ENCODE data around the gene MAFB. TPM values are rescaled to one million over a fixed set of nuclear protein-coding genes. Genes with fewer than 3 reads are reported as not detected.

The MAFB gene
- total RNA-seq, 4 donors from 2014 or later, result 36.2 to 61.7 (median 39.6) TPM

DNA sequence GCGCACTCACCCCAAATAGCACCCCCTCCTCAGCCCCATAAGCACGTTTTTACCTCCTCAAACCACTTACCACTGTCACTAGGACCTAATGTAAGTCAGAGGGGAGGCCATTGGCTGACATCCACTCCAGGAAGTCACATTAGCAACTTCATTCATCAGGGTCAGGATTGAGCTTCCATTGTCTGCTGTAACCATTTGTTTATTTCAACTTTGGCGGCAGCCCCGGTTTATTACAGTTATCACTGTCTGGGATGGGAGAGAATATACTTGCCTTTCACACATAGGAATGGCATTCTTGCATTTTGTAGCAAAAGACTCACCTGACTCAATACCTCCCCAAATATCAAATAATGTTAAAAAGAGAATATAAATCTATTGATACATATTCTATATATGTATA is 38.3 kb downstream of the MAFB start:
- no peak for TF ChIP-seq POLR2A (IDR thresholded peaks at IDR 0.05)
- TF ChIP-seq, protein P1, sequence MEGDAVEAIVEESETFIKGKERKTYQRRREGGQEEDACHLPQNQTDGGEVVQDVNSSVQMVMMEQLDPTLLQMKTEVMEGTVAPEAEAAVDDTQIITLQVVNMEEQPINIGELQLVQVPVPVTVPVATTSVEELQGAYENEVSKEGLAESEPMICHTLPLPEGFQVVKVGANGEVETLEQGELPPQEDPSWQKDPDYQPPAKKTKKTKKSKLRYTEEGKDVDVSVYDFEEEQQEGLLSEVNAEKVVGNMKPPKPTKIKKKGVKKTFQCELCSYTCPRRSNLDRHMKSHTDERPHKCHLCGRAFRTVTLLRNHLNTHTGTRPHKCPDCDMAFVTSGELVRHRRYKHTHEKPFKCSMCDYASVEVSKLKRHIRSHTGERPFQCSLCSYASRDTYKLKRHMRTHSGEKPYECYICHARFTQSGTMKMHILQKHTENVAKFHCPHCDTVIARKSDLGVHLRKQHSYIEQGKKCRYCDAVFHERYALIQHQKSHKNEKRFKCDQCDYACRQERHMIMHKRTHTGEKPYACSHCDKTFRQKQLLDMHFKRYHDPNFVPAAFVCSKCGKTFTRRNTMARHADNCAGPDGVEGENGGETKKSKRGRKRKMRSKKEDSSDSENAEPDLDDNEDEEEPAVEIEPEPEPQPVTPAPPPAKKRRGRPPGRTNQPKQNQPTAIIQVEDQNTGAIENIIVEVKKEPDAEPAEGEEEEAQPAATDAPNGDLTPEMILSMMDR (IDR thresholded peaks at IDR 0.05), result no peak
- Histone ChIP-seq H3K36me3 (no peaks in the 10 kb centered on the region), H3K4me1 (peaks cover 0 to 7% (median 6%) of the 10 kb centered on the region in 3 donors), H3K27me3 (peaks cover 0 to 13% (median 0%) of the 10 kb centered on the region in 4 donors), H3K27ac (no peak overlapping the region), H3K9me3 (no peaks in the 10 kb centered on the region), H3K4me3 (no peak overlapping the region)
- no peak for DNase-seq
- 59 to 74% methylated on average over 4 of the region's 4 CpGs for WGBS, 2 donors
- intact Hi-C loops (cut with DNase I), result no loop called here

DNA sequence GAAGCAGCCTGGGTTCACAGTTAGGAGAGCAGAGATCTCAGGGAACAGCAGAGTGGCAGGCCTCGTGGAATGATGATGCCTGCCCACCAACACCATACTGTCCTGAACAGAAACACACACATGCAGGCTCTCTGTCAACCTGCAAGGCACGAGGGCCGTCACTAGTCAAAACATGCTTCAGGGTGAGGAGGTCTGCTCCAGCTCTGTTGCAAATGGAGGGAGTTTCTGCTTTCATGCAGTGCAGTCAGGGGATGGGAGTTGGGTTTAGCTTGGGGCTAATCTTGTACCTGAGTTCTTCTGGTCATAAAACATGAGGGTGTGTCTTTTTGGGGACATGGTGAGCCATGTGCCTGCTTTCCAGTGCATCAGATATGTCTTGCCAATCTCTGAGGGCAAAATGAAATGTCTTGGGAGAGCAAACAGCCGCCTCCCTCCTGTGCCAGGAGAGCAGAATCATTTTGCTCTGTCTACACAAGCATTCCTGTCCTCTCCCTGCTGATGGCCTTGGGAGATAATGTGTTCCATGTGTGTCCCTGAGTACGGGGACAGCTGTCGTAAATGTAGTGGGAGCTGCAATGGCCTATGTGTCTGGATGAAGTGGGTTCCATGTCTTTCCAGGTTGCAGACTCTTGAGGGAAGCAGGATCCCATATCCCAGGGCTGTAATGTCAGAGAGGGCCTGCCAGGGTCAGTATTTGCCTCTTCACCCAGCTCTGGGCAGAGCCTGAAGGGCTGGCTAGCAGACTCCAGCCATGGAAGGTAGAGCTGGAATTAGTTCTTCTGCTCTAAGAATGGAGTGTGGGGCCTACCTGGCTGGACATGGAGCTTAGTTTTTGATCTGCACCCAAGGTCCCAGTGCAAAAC is 40.6 kb downstream of the MAFB start:
- H3K4me1 ChIP-seq, result peaks cover 0 to 11% (median 6%) of the 10 kb centered on the region in 3 donors
- no peak for DNase-seq
- no peak overlapping the region for H3K4me3 ChIP-seq
- no peaks in the 10 kb centered on the region for H3K9me3 ChIP-seq
- H3K36me3 ChIP-seq, result no peaks in the 10 kb centered on the region
- no peak overlapping the region for H3K27ac ChIP-seq
- WGBS, 2 donors, result 44 to 71% methylated on average over 4 to 5 of the region's 6 CpGs
- intact Hi-C loops (cut with DNase I), result no loop called here
- TF ChIP-seq POLR2A (IDR thresholded peaks at IDR 0.05), result no peak
- TF ChIP-seq, protein P1 (IDR thresholded peaks at IDR 0.05), result no peak
- H3K27me3 ChIP-seq, result peaks cover 0 to 13% (median 0%) of the 10 kb centered on the region in 4 donors

DNA sequence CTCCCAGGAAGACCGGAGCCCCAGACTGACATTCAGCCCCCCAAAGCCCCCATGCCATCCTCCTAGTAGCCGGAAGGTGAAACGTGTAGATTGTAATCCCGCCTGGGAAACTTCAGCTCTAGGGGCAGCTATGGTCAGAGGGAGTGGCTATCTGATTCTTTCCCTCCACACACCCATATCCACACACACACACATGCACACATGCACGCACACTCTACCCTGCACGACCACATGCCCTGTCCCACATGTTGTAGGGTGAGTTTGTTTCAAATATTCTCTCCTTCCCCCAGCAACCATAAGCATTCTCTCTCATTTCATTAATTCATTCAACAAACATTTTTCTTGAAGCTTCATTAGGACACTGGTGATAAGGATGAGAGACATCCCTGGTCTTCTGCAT is 42.2 kb downstream of the MAFB start:
- intact Hi-C loops (cut with DNase I), result no loop called here
- Histone ChIP-seq H3K27me3 (peaks cover 0 to 13% (median 0%) of the 10 kb centered on the region in 4 donors), H3K4me1 (peaks cover 0 to 11% (median 6%) of the 10 kb centered on the region in 3 donors), H3K27ac (no peak overlapping the region), H3K9me3 (no peaks in the 10 kb centered on the region), H3K36me3 (no peaks in the 10 kb centered on the region), H3K4me3 (no peak overlapping the region)
- DNase-seq, result no peak
- TF ChIP-seq, protein P1 (IDR thresholded peaks at IDR 0.05), result no peak
- TF ChIP-seq POLR2A (IDR thresholded peaks at IDR 0.05), result no peak
- WGBS, 2 donors, result 56 to 68% methylated on average over 5 to 6 of the region's 6 CpGs

DNA sequence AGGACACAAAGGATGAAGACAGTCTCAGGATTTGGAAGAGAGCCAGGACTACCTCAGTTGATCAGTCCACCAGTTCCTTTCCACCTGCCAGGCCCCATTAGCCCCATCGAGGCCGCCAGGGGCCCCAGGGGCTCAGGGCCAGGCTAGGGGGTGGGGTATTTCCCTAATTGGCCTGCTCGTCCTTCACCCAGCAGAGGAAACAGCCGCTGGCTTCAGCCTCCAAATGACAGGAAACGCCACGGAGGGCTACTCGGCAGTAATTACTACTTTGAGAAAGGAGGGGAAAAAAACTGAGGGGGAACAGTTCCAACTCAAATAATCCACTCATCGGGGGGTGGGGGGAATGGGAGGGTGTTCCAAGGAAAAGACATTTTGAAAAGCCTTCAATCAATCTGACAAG is 42.7 kb downstream of the MAFB start:
- Histone ChIP-seq H3K9me3 (no peaks in the 10 kb centered on the region), H3K4me3 (no peak overlapping the region), H3K27ac (no peak overlapping the region), H3K27me3 (peaks cover 0 to 13% (median 0%) of the 10 kb centered on the region in 4 donors), H3K36me3 (no peaks in the 10 kb centered on the region), H3K4me1 (peaks cover 0 to 11% (median 6%) of the 10 kb centered on the region in 3 donors)
- TF ChIP-seq, protein P1 (IDR thresholded peaks at IDR 0.05), result no peak
- TF ChIP-seq POLR2A (IDR thresholded peaks at IDR 0.05), result no peak
- WGBS, 2 donors, result 8 to 31% methylated on average over 2 to 5 of the region's 8 CpGs
- no peak for DNase-seq
- intact Hi-C loops (cut with DNase I), result no loop called here

DNA sequence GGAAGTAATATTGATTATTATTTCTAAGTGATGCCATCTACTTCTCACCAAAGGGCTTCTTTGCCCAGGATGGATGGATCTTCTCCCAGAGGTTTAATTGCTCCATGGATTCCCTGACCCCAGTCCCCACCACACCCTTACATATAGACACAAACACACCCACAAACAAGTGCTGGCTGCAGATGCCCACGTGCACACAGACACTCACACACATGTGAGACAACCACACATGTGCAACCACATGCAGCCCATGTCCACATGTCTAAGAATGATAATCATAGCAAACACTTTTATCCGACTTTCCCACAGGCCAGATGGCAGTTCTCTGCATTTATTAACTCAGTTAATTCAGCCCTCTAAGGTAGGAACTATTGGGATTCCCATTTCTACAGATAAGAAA is 44.2 kb downstream of the MAFB start:
- H3K4me1 ChIP-seq, result peaks cover 0 to 11% (median 6%) of the 10 kb centered on the region in 3 donors
- H3K9me3 ChIP-seq, result no peaks in the 10 kb centered on the region
- H3K4me3 ChIP-seq, result no peak overlapping the region
- DNase-seq, result no peak
- H3K36me3 ChIP-seq, result no peaks in the 10 kb centered on the region
- H3K27me3 ChIP-seq, result peaks cover 0 to 13% (median 0%) of the 10 kb centered on the region in 4 donors
- 70 to 100% methylated on average over 2 of the region's 2 CpGs for WGBS, 2 donors
- intact Hi-C loops (cut with DNase I), result no loop called here
- H3K27ac ChIP-seq, result no peak overlapping the region
- TF ChIP-seq, protein P1 (IDR thresholded peaks at IDR 0.05), result no peak
- no peak for TF ChIP-seq POLR2A (IDR thresholded peaks at IDR 0.05)
